ENCODE results near the gene ZNF148.

The ZNF148 gene

DNA sequence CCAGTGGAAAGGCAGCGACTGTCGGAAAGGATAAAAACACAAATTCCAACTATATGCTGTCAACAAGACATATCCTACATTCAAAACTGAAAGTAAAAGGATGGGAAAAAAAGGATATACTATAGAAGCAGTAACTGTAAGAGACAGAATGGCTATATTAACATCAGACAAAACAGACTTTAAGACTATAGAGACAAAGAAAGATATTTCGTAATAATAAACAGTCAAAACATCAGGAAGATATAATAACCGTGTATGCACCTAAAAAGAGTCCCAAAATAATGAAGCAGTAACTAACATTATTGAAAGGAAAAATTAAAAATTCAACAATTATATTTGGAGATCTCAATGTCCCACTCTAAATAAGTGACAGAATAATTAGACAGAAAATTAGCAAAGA is 48.2 kb downstream of the ZNF148 start:
- no peak for DNase-seq

DNA sequence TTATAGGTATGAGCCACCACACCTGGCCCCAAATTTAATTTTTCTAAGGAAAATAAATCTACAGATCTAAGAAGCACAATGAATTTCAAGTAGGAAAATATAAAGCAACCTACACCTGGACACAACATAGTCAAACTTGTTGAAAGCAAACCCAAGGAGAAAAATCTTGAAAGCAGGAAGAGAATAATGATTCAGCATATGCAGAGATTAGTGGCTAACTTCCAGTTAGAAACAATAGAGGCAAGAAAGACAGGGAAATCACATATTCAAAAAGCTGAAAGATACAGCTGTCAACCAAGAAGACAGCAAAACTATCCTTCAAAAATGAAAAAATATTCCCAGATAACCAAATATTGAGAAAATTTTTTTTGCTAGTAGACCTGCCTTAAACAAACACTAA is 49.4 kb downstream of the ZNF148 start:
- DNase-seq, result no peak

DNA sequence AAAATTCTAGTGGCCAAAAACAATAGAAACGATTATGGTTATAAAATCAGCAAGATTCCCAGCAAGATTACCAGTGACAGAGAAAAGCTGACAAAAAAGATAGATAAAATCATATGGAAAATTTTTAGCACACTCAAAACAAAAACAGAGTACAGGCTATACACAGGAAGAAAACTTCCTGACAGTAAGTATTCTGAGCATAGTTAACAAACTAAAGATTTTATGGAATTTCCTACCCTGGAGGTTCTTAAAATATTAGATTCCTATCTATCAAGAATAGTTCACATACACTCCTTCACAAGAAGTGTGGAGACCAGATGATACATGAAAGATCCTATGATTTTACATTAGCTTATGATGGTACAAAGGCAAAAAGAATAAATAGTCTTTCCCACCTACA is 50.8 kb downstream of the ZNF148 start:
- no peak for DNase-seq

DNA sequence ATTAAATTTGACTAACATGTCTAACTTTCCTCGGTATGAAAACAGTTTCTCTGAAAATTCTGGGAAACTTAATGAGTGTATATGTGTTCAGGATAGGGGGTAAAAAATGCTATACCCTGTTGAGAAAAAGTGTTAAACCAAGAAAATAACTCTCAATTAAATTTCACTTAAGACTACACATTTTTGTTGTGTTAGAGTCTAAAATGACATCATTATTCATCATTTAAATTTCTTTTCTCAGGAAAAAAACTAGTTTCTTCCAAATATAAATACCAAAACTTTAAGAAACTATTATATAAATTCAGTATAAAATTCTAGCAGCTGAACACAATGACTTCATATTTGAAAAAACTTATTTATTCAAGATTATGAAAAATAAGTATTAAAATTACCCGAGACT is 52.2 kb downstream of the ZNF148 start:
- DNase-seq, result no peak

DNA sequence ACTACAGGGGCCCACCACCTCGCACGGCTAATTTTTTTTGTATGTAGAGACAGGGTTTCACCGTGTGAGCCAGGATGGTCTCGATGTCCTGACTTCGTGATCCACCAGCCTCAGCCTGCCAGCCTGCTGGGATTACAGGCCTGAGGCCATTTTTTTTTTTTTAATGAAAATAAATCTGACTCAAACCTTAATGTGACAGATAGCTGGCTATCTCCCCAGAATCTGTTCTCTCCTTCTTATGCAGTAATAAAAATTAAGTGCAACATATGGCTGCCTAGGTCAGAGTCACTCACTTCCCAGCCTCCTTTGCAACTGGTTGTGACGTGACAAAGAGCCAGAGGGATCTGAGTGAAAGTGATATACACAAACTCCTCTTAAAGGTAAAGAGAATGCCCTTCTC is 53.0 kb downstream of the ZNF148 start:
- DNase-seq, result no peak

DNA sequence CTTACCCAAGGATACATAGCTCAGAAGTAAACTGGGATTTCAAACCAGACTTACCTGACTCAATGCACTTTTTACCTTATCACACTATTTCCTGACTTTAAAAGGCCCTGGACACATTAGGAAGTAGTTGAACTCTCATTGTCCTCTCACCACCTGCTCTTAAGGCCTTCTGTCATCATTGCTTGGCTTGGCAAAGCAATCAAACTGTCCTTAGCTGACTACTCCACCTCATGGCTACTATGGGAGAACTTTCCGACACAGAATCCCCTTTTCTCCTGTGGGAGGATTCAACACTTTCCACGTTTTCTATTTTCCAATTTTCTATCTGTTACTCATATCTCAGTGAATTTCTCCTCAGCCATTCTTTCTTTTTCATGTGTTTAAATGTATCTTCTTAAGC is 55.4 kb downstream of the ZNF148 start:
- no peak for DNase-seq

DNA sequence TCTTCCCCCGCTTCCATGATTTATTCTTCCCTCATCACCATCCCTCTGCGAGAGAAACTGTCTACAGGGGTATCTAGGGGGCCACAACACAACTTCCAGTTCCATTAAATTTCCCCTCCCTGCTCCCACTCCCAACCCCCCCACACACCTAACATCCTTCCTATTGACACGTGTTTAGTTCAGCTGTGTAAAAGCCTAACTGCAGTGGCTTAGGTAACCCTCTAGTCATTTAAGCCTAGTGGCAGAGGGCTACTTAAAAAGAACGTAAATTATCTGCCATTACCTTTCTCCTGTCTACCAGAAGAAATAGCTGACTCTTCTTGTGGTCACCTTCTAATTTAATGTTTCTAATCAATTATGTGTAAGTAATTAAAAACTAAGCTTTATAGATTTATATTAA is 56.3 kb downstream of the ZNF148 start:
- no peak for DNase-seq

DNA sequence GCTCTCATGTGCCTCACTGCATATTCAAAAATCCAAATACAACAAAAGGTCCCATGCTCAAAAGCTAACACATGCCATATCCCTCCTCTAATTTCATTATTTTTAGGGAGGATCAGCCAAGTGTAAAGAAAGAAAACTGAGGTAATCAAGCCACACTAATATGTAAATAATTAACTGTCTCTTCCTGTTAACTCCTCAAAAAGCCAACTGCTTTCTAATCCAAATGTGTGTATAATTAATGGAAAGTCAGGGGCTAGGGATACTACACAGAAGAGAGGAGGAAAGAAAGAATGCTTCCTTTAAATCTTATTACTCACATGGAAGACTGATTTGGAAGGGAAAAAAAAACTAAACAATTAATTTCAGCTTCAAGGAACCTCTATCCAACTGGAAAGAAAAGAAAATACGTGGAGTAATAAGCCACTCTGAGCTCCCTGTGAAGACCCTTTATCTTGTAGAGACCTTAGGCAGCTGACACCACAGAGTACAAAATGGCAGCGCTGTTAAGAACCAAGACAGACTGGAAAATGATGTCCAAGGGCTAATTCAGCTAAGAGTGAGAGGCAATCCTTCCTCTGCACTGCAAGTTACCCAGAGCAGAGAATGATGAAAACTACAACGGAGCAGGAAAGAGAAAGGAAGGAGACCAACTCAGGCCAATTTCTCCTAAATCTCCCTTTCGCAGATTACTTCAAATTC is 56.8 kb downstream of the ZNF148 start:
- DNase-seq, result no peak

DNA sequence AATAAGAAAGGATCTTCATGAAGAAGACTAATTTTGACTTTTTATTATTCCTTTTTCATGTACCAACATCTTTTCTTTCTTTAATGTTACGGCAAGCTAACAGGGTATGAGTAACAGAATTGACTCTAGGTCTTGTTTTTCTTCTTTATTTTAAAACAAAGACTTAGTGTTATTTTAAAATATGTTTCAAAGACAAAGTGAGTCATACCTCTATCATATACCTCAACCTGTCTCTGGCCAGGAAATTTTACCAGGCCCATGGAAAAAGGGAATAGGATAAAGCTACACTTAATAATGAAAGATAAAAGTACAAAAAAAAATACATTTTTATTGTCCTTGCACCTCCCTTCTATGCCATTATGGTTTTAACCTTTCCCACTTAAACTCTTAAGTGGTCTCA is 57.4 kb downstream of the ZNF148 start:
- no peak for DNase-seq

DNA sequence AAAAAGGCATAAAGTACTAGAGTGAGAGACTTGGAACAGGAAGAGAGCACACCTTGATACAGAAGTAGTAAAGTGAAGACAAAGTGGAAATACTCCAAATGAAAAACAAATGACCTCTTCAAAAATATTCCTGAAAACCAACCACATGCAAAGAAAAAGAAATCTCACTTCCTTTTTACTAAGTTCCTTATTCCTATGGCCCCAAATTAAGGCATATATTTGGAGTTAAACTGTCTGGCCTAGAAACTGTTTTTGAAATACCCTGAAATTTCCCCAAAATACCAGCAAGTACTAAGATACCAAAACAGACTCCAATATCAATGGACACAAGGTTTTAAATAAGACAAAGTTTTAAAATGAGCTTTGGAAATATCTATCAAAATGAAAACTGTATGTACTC is 58.2 kb downstream of the ZNF148 start:
- no peak for DNase-seq

DNA sequence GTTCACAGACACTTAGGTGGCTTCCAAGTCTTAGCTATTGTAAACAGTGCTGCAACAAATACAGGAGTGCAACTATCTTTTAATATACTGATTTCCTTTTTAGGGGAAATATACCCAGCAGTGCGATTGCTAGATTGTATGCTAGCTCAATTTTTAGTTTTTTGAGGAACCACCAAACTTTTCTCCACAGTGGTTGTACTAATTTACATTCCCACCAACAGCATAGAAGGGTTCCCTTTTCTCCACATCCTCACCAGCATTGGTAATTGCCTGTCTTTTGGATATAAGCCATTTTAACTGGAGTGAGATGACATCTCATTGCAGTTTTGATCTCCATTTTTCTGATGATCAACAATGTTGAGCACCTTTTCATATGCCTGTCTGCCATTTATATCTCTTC is 58.9 kb downstream of the ZNF148 start:
- DNase-seq, result no peak

DNA sequence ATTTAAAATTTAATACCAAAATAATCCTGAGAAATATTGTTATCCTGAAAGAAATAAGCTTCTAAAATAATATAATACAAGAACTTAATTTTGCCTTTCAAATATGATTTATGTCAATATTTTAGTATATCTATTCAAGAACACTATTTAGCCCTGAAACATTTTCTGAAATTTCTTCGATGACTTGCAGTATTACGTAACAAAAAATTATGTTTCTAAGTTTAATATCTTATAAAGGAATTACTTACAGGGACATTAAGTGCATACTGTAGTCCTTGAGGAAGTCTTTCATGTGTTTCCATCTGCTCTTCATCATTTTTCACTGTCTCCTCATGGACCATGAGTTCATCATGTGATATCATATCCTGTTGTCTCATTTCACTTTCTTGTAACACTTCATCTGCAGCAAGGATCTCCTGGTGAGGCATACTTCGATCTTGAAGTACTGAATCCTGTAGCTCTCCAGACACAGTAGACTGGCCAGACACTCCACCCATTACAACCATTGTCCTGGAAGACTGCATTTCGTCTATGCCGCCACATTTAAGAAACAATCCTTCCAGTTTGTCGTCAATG is 62.0 kb downstream of the ZNF148 start:
- DNase-seq, result no peak

DNA sequence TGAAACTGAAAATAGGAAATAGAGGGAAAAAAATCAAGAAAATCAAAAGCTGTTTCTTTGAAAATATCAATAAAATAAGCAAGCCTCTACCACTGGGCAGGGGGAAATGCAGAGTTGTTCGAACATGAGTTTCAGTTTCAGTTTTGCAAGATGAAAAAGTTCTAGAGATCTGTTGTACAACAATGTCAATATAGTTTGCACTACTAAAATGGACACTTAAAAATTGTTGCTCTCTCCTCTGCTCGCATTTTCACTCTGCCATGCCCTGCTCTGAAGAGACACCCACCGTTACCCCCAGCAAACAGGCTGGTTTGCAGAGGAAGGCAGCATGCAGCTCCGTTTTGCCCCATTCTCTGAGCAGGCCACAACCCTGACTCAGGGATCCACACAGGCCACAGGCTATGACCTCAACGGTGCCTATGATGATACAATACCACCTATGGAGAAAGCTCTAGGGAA is 64.5 kb downstream of the ZNF148 start:
- DNase-seq, result no peak

DNA sequence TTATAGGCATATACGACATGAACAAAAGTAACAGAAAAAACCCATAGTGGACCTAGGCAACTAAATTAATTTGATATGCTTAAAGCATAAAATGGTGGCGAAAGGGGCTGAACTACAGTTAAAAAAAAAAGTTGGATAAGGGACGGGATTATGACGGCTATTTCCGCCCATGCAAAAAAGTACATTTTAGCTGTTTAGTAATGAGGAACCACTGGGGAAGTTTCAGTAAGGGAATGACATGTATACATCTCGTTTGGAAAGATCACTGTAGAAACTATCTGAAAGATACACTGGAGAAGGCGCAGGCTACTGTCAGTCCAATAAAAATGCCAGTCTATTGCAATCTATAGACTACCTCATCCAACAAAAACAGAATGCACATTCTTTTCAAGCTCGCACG is 65.6 kb downstream of the ZNF148 start:
- DNase-seq, result no peak

DNA sequence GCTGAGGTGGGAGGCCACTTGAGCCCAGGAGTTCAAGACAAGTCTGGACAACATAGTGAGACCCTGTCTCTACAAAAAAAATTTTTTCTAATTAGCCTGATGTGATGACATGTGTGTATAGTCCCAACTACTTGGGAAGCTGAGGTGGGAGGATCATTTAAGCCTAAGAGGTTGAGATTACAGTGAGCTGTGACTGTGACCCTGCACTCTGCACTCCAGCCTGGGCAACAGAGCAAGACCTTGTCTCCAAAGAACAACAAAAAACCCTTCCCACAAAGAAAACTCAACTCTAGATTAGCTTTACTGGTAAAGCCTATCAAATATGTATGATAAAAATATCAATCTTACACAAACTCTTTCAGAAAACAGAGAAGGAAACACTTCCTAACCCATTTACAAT is 68.5 kb downstream of the ZNF148 start:
- no peak for DNase-seq

DNA sequence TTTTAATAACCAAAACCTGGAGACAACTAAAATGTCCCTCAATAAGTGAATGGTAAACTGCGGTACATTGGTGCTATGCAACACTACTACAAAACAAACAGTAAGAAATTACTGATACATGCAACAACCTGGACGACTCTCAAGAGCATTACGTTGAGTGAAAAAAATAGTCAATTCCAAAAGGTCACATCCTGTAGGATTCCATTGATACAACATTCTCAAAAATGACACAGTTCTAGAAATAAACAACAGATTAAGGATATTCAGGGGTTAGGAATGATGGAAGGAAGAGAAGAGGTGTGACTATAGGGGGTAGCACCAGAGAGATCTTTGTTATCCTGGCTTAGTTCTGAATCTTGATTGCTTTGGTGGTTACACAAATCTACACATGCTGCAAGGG is 72.2 kb downstream of the ZNF148 start:
- DNase-seq, result no peak

DNA sequence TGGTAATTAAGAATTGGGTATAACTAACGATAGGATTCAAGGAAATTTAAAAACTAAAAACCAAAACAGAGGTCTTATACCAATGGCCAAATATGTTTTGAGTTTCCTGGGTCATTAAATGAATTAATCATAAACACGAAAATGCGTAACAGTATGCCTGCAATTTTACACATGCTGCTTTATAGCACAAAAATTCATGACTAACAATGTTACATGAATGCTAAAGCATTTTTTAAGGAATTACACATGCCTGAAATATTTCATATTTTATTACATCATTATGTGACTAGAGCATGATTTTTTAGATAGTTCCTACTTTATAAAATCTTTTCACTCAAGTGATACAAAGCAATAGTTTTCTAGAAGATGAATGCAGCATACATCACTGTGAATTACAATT is 74.7 kb downstream of the ZNF148 start:
- DNase-seq, result no peak

DNA sequence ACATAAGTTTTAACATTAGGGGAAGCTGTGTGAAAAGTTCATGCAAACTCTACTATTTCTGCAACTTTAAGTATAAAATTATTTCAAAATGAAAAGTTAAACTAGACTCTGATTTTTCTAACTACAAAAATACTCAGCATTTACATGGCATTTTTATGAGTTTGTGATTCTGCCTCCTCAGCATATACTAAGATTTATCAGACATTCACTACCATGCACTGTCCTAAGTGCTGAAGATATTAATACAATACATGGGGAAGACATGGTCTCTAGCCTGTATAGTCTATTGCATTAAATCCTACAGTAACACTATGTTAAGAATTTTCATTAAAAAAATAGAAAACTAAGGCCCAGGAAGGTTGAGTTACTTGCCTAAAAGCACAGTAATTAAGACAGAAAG is 80.7 kb downstream of the ZNF148 start:
- no peak for DNase-seq

DNA sequence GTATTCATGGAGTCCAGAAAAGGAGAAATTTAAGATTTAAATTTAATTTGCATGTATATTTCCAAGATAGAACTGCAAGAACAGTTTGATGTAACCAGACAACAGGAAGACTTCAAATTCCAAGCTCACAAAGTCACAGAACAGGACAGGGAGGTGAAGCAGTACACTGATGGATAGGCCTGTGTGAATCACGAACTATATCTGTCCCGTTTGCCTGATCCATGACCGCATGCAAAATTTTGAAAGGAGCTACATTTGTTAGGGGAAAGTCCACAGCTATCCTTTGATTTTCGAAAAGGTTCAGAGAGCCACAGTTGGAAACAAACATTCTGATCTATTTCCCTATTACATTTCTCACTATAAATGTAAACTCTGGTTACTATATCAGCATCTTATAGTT is 83.1 kb downstream of the ZNF148 start:
- no peak for DNase-seq

DNA sequence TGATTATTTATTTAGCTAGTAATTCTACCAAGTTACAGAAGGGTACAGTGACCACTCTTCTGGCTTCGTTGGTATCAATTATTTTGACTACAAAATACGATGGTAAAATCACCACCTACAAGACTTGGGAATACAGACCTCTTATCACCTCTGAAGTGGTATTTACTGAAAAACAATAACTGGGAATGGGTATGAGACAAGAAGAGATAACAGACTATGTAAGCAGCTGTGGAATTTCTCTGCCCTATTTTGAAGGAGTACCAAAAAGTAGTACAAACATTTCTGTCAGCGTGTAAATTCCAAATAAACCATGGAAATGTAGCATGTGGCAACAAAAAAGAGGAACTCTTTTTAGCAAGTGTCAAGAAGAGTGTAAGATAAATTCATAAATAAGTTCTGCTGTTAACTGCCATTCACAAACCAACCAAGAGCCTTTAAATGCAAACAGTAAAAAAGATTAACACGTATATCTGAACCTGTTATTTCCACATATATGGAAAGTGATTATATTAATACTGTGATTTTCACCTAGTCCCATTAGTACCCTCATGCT is 85.6 kb downstream of the ZNF148 start:
- DNase-seq, result no peak

DNA sequence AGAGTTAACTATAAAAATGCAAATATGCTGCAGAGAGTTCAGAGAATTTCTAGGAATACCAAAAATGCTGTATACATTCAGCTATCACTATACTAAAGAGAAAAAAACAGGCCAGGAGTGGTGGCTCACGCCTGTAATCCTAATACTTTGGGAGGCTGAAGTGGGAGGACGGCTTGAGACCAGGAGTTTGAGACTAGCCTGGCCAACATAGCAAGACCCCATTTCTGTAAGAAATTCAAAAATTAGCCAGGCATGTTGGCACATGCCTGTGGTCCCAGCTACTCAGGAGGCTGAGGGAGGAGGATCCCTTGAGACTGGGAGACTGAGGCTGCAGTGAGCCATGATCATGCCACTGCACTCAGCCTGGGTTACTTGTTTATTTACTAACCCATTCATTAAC is 87.9 kb downstream of the ZNF148 start:
- no peak for DNase-seq

DNA sequence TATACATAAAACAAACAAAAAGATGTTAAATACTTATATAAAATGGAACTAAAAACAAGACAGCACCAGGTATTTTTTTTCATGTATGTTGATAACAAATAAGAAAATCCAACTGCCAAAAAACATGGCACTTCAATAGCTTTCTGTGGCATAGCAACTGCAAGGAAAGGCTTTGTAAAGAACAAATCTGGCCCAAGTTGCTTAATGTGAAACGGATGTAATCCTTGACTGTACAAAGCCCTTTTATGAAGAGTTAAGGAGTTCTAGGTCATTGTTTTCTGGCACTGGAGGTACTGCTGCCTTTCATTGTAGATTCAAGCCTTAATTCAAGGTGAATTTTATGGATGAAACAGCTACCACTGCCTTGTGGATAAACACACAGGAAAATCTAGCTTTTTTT is 93.7 kb downstream of the ZNF148 start:
- DNase-seq, result no peak

DNA sequence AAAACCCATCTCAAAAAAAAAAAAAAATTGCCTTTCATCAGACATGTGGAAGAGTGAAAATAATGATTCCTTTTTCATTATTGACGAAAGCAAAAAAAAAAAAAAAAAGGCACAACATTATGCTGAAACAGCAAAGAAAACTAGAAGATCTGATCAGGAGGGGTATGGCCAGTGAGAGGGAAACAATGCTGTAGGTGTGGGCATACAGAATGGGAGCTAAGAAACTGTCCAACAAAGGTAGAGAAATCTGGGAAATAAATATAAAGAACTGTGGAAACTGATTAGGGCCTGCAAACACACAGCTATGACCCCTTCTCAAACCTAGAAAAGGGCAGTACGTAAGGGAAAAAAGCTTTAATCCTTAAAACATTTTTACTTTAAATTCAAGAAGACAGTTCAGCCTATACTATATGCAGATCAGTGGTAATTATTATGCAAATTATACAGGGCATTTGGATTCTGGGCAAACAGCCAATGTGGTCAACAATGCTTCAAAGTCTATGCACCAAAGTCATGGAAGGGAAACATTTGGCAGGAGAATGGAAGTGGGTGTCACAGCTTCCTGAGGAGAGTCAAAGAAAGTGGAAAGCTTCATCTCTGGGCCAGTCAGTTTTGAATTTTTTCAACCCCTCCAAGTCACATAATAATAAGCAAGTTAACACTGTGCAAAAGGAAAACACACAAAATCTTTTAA is 94.3 kb downstream of the ZNF148 start:
- no peak for DNase-seq

DNA sequence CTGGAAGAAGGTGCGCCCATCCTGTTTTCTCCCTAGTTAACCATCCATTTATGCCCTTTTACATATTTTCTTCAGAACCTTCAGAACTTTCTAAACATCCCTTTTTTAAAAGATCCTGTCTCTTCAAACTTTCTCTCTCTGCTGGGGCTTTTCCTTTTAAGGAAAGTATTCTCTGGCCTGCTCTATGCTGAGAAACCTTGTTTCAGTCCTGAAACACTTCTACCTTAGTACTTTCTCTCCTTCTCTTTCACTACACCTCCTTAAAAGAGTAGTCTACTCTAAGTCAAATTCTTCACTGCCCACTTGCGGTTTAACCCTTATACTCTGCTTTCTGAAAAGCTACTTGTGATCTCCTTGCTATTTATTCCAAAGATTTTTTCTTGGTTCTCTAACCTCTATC is 97.0 kb downstream of the ZNF148 start:
- no peak for DNase-seq
